GM23338 (cell line): ENCODE data around the gene CD2AP. TPM values are rescaled to one million over a fixed set of nuclear protein-coding genes. Genes with fewer than 3 reads are reported as not detected.

Experiments used
- ATAC-seq: fragments of 200-7000 bp; cut with Tn5 transposase; 3 replicates; pipeline ENCODE4 v1.9.1; 2020
- DNase-seq: peaks from one replicate; pipeline ENCODE4 v3.0.0-alpha.2; 2015; ENCODE audit warnings: low spot score
- H2AFZ ChIP-seq: fragments of 200-600 bp; sonication (generic); 2 replicates; pipeline ENCODE4 v1.8.0; 2016; ENCODE audit warnings: antibody characterized with exemption, mild to moderate bottlenecking, moderate library complexity
- H3F3A ChIP-seq: fragments of 200-600 bp; sonication (generic); replicated peaks from 2 replicates; pipeline ENCODE4 v1.8.0; 2017; ENCODE audit warnings: antibody characterized with exemption, mixed run types, low read depth
- H3K27ac ChIP-seq: fragments of 200-600 bp; sonication (generic); 2 replicates; pipeline ENCODE4 v1.6.1; 2016; ENCODE audit warnings: low read depth
- H3K27me3 ChIP-seq: fragments of 200-600 bp; sonication (generic); 2 replicates; pipeline ENCODE4 v1.8.0; 2016; ENCODE audit warnings: mild to moderate bottlenecking, mixed run types, moderate library complexity; ENCODE audit not compliant: insufficient read depth
- H3K36me3 ChIP-seq: fragments of 200-600 bp; sonication (generic); 2 replicates; pipeline ENCODE4 v1.8.0; 2016; ENCODE audit warnings: mild to moderate bottlenecking; ENCODE audit not compliant: insufficient read depth
- H3K4me1 ChIP-seq: fragments of 200-600 bp; sonication (generic); 2 replicates; pipeline ENCODE4 v1.8.0; 2016; ENCODE audit warnings: mild to moderate bottlenecking, moderate library complexity; ENCODE audit not compliant: insufficient read depth
- H3K4me2 ChIP-seq: fragments of 200-600 bp; sonication (generic); 2 replicates; pipeline ENCODE4 v1.7.1; 2017; ENCODE audit warnings: mixed run types
- H3K4me3 ChIP-seq: fragments of 200-600 bp; sonication (generic); 2 replicates; pipeline ENCODE4 v1.6.1; 2016; ENCODE audit warnings: mixed run types
- H3K79me2 ChIP-seq: fragments of 200-600 bp; sonication (generic); replicated peaks from 2 replicates; pipeline ENCODE4 v1.8.0; 2017; ENCODE audit warnings: mild to moderate bottlenecking; ENCODE audit not compliant: insufficient read depth
- H3K9me2 ChIP-seq: fragments of 200-600 bp; sonication (generic); 2 replicates; pipeline ENCODE4 v1.8.0; 2017; ENCODE audit not compliant: insufficient read depth
- H4K20me1 ChIP-seq: fragments of 200-600 bp; sonication (generic); replicated peaks from 2 replicates; pipeline ENCODE4 v1.8.0; 2017; ENCODE audit warnings: mild to moderate bottlenecking; ENCODE audit not compliant: insufficient read depth
- H3K27ac Mint-ChIP-seq: 2 replicates; pipeline ENCODE4 v1.8.0; 2020; ENCODE audit warnings: inconsistent platforms, mild to moderate bottlenecking, moderate library complexity, mixed read lengths
- H3K27me3 Mint-ChIP-seq: 3 replicates; pipeline ENCODE4 v1.8.0; 2022; ENCODE audit warnings: low read depth, mild to moderate bottlenecking, moderate library complexity, mixed read lengths, inconsistent platforms; ENCODE audit not compliant: insufficient read depth, poor library complexity
- H3K36me3 Mint-ChIP-seq: 3 replicates; pipeline ENCODE4 v1.8.0; 2021; ENCODE audit warnings: low read depth, mild to moderate bottlenecking, inconsistent platforms, moderate library complexity, mixed read lengths
- H3K4me1 Mint-ChIP-seq: 3 replicates; pipeline ENCODE4 v1.8.0; 2020; ENCODE audit warnings: mild to moderate bottlenecking, inconsistent platforms, mixed read lengths
- H3K4me3 Mint-ChIP-seq: 3 replicates; pipeline ENCODE4 v1.8.0; 2021; ENCODE audit warnings: moderate library complexity, mild to moderate bottlenecking, inconsistent platforms, mixed read lengths
- H3K9me3 Mint-ChIP-seq: 3 replicates; pipeline ENCODE4 v1.8.0; 2020; ENCODE audit warnings: moderate library complexity, mild to moderate bottlenecking, inconsistent platforms, mixed read lengths
- CREB1 ChIP-seq: fragments of 250-450 bp; sonication (Bioruptor Pico); IDR thresholded peaks from 2 replicates; pipeline ENCODE4 v1.5.0; 2020; ENCODE audit warnings: low read depth, mild to moderate bottlenecking, moderate library complexity
- CTCF ChIP-seq, 2 experiments: fragments of 200-600 bp in 1 of 2; sonication (generic) in 1 of 2; conservative IDR thresholded peaks; 2 replicates each; pipeline versions ENCODE4 v1.5.1 to v1.6.1; 2016 to 2017; ENCODE audit warnings: antibody characterized with exemption in 2 of 2, low read depth in 2 of 2, mild to moderate bottlenecking in 2 of 2, moderate library complexity in 1 of 2
- ETS1 ChIP-seq: IDR thresholded peaks from 2 replicates; pipeline ENCODE4 v1.6.1; 2016; ENCODE audit warnings: antibody characterized with exemption
- EZH2 ChIP-seq: fragments of 200-600 bp; sonication (generic); IDR thresholded peaks from one replicate; pipeline ENCODE4 v1.8.0; 2017; ENCODE audit warnings: antibody characterized with exemption, mild to moderate bottlenecking, low read depth; ENCODE audit not compliant: unreplicated experiment
- EZH2phosphoT487 ChIP-seq: fragments of 200-600 bp; sonication (generic); IDR thresholded peaks from one replicate; pipeline ENCODE4 v1.8.1; 2018; ENCODE audit warnings: antibody characterized with exemption; ENCODE audit not compliant: unreplicated experiment
- JUNB ChIP-seq: IDR thresholded peaks from one replicate; pipeline ENCODE4 v1.6.1; 2016; ENCODE audit warnings: antibody characterized with exemption; ENCODE audit not compliant: unreplicated experiment
- NANOG ChIP-seq: IDR thresholded peaks from 2 replicates; pipeline ENCODE4 v1.6.1; 2016; ENCODE audit warnings: antibody characterized with exemption, borderline replicate concordance
- POLR2AphosphoS5 ChIP-seq: IDR thresholded peaks from 2 replicates; pipeline ENCODE4 v1.6.1; 2016; ENCODE audit warnings: antibody characterized with exemption, low read depth
- REST ChIP-seq: IDR thresholded peaks from one replicate; pipeline ENCODE4 v1.6.1; 2018; ENCODE audit warnings: antibody characterized with exemption; ENCODE audit not compliant: unreplicated experiment
- STAT1 ChIP-seq: IDR thresholded peaks from one replicate; pipeline ENCODE4 v1.6.1; 2016; ENCODE audit warnings: antibody characterized with exemption; ENCODE audit not compliant: unreplicated experiment
- ZNF114 ChIP-seq: fragments of 250-450 bp; sonication (Bioruptor Pico); IDR thresholded peaks from 2 replicates; pipeline ENCODE4 v1.5.0; 2020; ENCODE audit warnings: mild to moderate bottlenecking, moderate library complexity
- ZNF331 ChIP-seq: fragments of 250-450 bp; sonication (Bioruptor Pico); IDR thresholded peaks from 2 replicates; pipeline ENCODE4 v1.5.0; 2020; ENCODE audit warnings: low read depth, mild to moderate bottlenecking, moderate library complexity
- ZNF462 ChIP-seq: fragments of 250-450 bp; sonication (Bioruptor Pico); IDR thresholded peaks from 2 replicates; pipeline ENCODE4 v1.5.0; 2020; ENCODE audit warnings: mild to moderate bottlenecking, moderate library complexity
- polyA plus RNA-seq: library from polyadenylated mRNA; unstranded; fragments of >200 nt; fragmentation: Nextera tagmentation; extraction: Ambion mirVana; gene quantifications from 2 replicates; pipeline ENCODE4 v1.2.1, GENCODE V29; 2016
- total RNA-seq: library from RNA; depleted of rRNA; stranded (reverse); fragments of >200 nt; shearing (Covaris generic); gene quantifications from 2 replicates; pipeline ENCODE4 v1.2.3, GENCODE V29; 2014

Gene CD2AP
- total and polyA plus RNA-seq, 2 experiments from 2014 or later: 38.0 to 93.2 TPM

- ATAC-seq (no peak), DNase-seq (no peak)
- H3K27ac ChIP-seq: peak overlapping the region; percentile 48; the same call in 1 of the 2 replicates
- no peak overlapping the region for H3K4me2 ChIP-seq
- H3K27ac Mint-ChIP-seq: 0 out of 2 replicates have a peak overlapping the region, but pooled peaks have one; percentile 2
- H3K9me3 Mint-ChIP-seq: no peaks in the 10 kb centered on the region
- H3K36me3 ChIP-seq: no peaks in the 10 kb centered on the region
- TF ChIP-seq CTCF (conservative IDR thresholded peaks at IDR 0.05; ENCODE audit: low read depth in 2 of 2) (no peak), ZNF331 (no peak), POLR2AphosphoS5 (no peak), NANOG (no peak), CREB1 (CRISPR knock-in tag) (no peak), JUNB (no peak), EZH2phosphoT487 (no peak), ETS1 (no peak), STAT1 (no peak), EZH2 (no peak), REST (no peak), ZNF114 (no peak), ZNF462 (no peak)
- H3K4me1 Mint-ChIP-seq: peaks cover 45% of the 10 kb centered on the region; the same call in 2 of the 3 replicates
- no peak overlapping the region for H3K4me3 ChIP-seq
- peaks cover 10% of the 10 kb centered on the region for H3K36me3 Mint-ChIP-seq
- peaks cover 17% of the 10 kb centered on the region for H3K4me1 ChIP-seq
- H3K27me3 Mint-ChIP-seq: peaks cover 1% of the 10 kb centered on the region
- no peaks in the 10 kb centered on the region for H3K9me2 ChIP-seq
- H3K4me3 Mint-ChIP-seq: no peak overlapping the region
- H4K20me1 ChIP-seq: peaks cover 47% of the 10 kb centered on the region
- H3K27me3 ChIP-seq: no peaks in the 10 kb centered on the region
- H2AFZ ChIP-seq: no peak overlapping the region
- H3K79me2 ChIP-seq: peaks cover 100% of the 10 kb centered on the region
- no peaks in the 10 kb centered on the region for H3F3A ChIP-seq
Observed at GRCh38 chr6:47521961-47522360, 44.4 kb downstream of the CD2AP start.
